ENCODE data around the gene ISG20L2.
"Not testable (repeated sequence)": the region's sequence is repeated elsewhere in the genome, so short reads cannot be mapped to it uniquely, and the experiment has no call there.

The ISG20L2 gene, protein sequence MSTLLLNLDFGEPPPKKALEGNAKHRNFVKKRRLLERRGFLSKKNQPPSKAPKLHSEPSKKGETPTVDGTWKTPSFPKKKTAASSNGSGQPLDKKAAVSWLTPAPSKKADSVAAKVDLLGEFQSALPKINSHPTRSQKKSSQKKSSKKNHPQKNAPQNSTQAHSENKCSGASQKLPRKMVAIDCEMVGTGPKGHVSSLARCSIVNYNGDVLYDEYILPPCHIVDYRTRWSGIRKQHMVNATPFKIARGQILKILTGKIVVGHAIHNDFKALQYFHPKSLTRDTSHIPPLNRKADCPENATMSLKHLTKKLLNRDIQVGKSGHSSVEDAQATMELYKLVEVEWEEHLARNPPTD

DNA sequence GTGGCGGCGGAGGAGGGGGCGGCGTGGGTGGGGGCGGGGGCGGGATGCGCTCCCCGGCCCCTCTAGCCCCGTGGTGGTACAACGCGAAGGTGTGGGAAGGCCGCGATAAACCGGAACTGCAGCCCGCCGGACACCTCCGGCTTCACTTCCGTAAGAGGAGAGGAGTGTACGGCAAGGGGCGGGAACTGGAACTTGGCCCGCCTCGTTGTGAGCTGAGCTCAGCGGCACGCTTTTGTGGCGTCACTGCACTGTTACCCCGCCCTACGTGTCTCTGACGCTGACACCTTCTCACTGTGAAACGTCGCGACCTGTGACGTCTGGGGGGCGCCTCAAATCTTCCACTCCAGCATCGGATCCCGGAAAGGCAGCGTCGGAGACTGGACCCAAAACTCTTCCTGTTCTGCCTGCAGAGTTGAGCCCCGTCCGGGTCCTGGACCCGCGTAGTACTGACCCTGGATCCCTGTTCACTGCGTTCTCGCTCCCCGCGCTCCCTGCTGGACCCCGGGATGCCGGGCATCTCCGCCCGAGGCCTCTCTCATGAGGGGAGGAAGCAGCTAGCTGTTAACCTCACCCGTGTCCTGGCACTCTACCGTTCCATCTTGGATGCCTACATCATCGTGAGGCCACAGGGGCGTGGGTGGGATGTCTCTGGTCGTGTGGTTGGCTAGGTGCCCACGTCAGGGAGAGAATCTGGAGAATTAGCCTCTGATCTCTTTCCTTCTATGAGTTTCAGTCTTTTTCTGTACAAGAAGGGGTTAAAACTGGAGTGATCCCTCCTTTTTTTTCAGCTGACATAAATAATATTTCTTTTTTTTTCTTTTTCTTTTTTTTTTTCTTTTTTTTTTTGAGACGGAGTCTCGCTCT is at the start of gene ISG20L2:
Gene ISG20L2, minus strand, starts transcription at position 168 of the 864 bp plus-strand sequence. CDS start 1,114 bp downstream, outside the sequence.
- DNase-seq (ENCODE audit: low read depth in 2 of 2), result peak; percentile 93 to 96

DNA sequence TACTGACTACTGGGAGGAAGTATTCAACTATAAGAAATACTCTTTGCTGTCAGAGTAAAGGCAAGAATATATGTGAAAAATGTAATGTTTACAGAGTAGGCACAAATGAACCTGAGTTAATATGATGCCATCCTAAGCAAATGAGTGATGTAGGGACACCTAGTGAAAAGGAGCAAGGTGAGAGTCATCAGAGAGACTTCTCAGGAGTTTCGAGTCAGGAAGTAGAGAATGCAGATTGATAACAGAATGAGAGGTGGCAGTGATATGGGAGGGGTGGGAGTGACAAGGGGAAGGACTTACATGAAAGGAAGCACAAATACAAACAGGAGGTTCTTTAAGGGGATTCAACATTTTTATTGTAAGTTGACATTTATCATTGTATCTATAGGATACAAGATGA is 49.0 kb upstream of the ISG20L2 start:
- no peak for DNase-seq (ENCODE audit: low read depth in 2 of 2)

DNA sequence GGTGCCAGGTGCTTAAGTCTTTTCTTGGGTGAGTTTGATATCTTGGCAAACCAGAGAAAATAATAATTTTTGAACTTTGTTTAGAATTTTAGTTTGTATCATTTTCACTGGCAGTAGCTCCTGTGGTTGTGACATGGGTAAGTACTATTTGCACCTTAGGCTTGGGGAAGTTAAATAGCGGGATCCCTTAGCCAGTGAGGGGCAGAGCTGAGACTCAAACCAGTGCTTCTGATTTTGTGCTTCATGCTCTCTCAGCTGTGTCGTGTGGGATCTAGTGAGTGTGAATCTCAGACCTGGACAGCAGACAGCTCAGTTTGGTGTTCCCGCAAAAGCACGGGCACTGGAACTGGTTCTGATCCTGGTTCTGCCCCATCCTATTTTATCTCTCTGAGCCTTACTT is 48.4 kb upstream of the ISG20L2 start:
- no peak for DNase-seq (ENCODE audit: low read depth in 2 of 2)

DNA sequence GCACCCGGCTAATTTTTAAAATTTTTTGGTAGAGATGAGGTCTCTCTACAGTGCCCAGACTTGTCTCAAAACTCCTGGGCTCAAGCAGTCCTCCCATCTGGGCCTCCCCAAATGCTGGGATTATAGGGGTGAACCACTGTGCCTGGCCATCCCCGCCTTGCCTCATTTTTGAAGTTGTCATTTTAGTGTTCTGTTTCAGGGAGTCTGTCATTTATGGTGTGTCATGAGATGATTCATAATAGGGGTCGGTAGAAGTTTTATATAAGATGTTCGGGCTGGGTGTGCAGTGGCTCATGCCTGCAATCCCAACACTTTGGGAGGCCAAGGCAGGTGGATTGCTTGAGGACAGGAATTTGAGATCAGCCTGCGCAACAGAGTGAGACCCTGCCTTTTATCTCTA is 47.2 kb upstream of the ISG20L2 start:
- DNase-seq (ENCODE audit: low read depth in 2 of 2), result no peak

DNA sequence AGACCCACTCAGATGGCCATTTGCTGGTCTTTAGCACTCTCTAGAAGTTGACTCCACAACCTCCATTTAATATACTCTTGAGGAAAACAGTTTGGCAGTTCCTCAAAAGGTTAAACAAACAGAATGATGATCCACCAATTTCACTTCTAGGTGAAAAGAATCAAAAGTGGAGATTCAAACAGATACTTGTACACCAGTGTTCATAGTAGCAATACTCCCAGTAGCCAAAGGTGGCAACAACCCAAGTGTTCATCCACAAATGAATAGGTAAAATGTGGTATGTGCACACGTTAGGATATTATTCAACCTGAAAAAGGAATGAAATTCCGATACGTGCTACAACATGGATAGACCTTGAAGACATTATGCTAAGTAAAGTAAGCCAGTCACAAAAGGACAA is 45.0 kb upstream of the ISG20L2 start:
- no peak for DNase-seq (ENCODE audit: low read depth in 2 of 2)

GRCh38 chr1:156772728-156773497 is 44.3 kb upstream of the ISG20L2 start:
- DNase-seq (ENCODE audit: low read depth in 2 of 2), result no peak

- DNase-seq (ENCODE audit: low read depth in 2 of 2), result no peak
Observed at GRCh38 chr1:156772222-156772621, 43.7 kb upstream of the ISG20L2 start.

DNA sequence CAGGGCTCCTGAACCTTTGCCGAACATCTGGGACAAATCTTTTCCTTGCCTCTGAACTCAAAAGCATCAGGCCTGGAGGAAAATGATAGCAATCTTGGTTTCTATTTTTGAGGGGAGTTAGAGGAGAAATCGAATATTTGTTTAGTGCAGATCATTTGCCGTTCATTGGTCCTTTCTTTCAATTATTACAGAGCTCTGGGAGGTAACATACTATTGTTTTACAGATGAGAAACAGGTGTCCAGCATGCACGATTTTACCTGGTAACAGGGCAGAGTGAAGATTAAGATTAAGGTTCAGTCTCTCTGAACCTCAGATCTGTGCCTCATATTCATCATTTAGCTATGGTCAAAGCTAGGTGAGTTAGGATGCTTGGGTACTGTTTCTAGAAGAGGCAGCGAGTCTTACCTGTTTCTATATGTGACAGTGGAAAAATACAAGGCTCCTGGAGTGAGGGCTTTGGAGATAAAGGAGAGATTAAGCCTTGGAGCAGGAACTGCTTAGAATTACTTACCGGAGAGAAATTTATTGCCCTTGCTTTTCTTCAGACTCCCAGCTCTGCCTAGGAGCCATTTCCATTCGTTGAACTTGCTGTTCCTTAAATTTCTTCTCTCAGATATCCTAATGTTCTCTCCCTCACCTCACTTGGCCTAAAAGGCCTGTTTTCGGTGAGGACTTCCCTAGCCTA is 40.2 kb upstream of the ISG20L2 start:
- no peak for DNase-seq (ENCODE audit: low read depth in 2 of 2)

GRCh38 chr1:156767879-156768604 is 39.5 kb upstream of the ISG20L2 start:
- DNase-seq (ENCODE audit: low read depth in 2 of 2), result no peak

DNA sequence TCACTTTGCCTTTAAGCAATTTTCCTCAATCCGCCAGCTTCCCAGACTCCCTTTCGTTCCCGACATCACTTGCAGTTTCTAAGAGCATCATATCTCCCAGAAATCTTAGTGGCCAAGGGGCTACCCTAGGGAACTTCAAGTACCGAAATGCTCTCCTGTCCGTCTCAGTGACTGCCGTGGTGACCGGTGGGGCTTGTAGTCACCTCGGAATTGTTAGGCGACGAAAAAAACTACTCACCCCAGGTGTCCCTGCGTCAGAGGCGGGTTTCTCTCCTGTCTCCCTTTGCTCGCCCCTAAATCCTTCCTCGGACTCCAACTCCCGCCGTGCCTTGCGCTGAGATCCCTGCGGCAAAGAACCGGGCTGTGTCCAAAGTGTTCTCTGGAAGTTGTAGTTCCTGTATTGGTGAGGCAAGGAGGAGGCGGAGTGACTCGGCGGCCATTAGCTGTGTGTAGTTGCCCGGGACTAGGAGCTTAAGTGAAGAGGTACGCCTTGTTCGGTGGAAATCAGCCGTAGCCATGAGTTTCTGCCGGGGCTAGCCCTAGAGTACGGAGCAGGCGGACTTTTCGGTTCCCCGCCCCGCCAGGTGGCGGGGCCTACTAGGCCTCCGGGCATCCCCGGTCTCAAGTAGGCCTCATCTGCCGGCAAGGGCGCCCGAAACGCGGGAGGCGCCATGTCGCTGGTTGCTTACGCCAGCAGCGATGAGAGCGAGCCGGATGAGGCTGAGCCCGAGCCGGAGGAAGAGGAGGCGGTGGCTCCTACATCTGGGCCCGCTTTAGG is 38.7 kb upstream of the ISG20L2 start, which contains the start of gene PRCC:
Gene PRCC, plus strand, starts transcription at position 435 of the 778 bp plus-strand sequence. Its CDS starts 237 bp downstream, at position 672.
- DNase-seq (ENCODE audit: low read depth in 2 of 2), result peak; percentile 96

DNA sequence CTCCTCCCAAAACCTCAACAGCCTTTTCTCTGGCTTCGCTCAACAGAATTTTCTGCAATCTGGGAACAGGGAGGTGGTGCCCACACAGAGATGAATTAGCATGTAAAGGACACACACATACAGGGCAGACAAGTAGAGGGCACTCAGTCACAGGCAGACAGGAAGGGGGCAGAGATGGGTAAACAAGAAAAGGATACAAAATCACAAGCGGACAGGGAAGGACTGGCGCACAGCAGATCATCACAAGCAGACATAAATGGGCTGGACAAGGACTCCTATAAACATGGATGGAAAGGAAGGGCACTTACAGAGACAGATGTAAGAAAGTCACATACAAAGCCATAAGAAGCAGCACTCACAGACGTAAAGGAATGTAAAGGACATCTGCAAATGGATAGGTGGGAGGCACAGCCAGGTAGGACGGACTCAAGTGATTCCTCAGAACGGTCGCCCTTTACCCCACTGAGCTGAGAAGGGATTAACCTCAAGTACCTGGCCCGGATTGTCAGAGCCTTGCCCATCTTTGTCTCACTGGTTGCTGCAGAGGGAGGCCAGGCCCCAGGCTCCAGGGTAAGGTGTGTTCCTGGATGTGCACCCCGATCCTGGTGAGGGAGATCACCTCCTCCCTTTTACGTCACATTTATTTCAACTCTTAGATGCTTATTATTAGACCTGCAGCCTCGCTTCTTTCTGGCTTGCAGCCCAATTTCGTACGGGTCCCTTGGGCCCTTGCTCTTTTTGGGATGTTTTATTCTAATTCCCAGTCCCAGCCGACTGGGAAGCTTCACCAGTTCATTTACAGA is 37.9 kb upstream of the ISG20L2 start:
- DNase-seq (ENCODE audit: low read depth in 2 of 2), result no peak

DNA sequence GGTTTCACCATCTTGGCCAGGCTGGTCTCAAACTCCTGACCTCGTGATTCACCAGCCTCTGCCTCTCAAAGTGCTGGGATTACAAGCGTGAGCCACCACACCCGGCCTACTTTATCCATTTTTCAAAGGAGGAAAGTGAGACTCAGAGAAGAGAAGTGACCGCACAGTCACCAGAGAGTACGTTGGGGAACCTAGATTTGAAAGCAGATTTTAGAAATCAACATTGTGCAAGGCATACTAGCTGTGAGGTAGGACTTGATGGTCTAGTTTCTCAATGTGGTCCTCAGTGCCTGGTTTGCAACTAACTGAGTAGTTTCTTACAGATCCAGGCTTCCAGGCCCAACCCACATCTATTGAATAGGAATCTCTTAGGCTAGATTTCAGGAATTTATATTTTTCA is 37.1 kb upstream of the ISG20L2 start:
- no peak for DNase-seq (ENCODE audit: low read depth in 2 of 2)

- not testable (repeated sequence) for DNase-seq (ENCODE audit: low read depth in 2 of 2)
Observed at GRCh38 chr1:156765136-156765535, 36.6 kb upstream of the ISG20L2 start.

DNA sequence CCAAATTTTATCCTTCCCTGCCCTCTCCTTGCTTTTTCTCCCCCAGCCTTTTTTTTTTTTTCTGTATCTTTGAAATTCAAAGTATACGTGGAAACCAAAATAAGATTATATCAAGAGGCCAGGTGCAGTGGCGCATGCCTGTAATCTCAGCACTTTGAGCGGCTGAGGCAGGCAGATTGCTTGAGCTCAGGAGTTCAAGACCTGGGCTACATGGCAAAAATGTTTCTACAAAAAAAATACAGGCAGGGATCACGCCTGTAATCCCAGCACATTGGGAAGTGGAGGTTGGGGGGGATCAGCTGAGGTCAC is 32.2 kb upstream of the ISG20L2 start:
- no peak for DNase-seq (ENCODE audit: low read depth in 2 of 2)

- DNase-seq (ENCODE audit: low read depth in 2 of 2), result no peak
Observed at GRCh38 chr1:156760092-156760795, 31.7 kb upstream of the ISG20L2 start.

- not testable (repeated sequence) for DNase-seq (ENCODE audit: low read depth in 2 of 2)
Observed at GRCh38 chr1:156757572-156758253, 29.1 kb upstream of the ISG20L2 start.

- no peak for DNase-seq (ENCODE audit: low read depth in 2 of 2)
Observed at GRCh38 chr1:156756355-156756754, 27.8 kb upstream of the ISG20L2 start.

GRCh38 chr1:156755527-156755950 is 27.0 kb upstream of the ISG20L2 start:
- DNase-seq (ENCODE audit: low read depth in 2 of 2), result no peak

Measured in stimulated activated CD4-positive, alpha-beta T cell treated with anti-CD3 and anti-CD28 coated beads, Interleukin-15, amount 100 ng/mL, for 48 hours (primary cell).